CD4-positive, alpha-beta T cell (primary cell): ENCODE measurements around the gene MAML2. TPM values are rescaled to one million over a fixed set of nuclear protein-coding genes. Genes with fewer than 3 reads are reported as not detected.

ENCODE experiments used
- ATAC-seq: fragments of 200-7000 bp; cut with Tn5 transposase; one replicate; pipeline ENCODE4 v1.10.0; 2022; ENCODE audit warnings: mild to moderate bottlenecking; ENCODE audit not compliant: poor library complexity
- CTCF ChIA-PET: fragments of 350-600 bp; sonication (Branson Sonifier 250); formaldehyde crosslinking; loops from one replicate; lab custom pipeline; 2021; ENCODE audit warnings: antibody characterized with exemption, inconsistent platforms; lab: Charles Lee
- POLR2A ChIA-PET: fragments of 350-600 bp; sonication (Branson Sonifier 250); formaldehyde crosslinking; loops from one replicate; lab custom pipeline; 2021; ENCODE audit warnings: antibody characterized with exemption, inconsistent platforms; lab: Charles Lee
- DNase-seq, 14 experiments: peaks; one replicate each; pipeline ENCODE4 v3.0.0-alpha.2; 2013 to 2020; ENCODE audit warnings: mixed read lengths in 2 of 14
- H3K27ac ChIP-seq, 2 donors: one replicate each; pipeline versions ENCODE4 v1.5.1 to v1.7.0; 2013; ENCODE audit warnings: low read length in 2 of 2, low read depth in 1 of 2, mild to moderate bottlenecking in 1 of 2
- H3K27me3 ChIP-seq, 2 experiments: 1 replicate in 1 of 2; 2 replicates in 1 of 2; pipeline versions ENCODE4 v1.6.1 to v1.7.0; 2013; ENCODE audit warnings: low read length in 2 of 2, control low read depth in 1 of 2, mild to moderate bottlenecking in 1 of 2, moderate library complexity in 1 of 2; ENCODE audit not compliant: insufficient read depth in 2 of 2, control insufficient read depth in 1 of 2
- H3K36me3 ChIP-seq: one replicate; pipeline ENCODE4 v1.6.1; 2013; ENCODE audit warnings: low read length, control low read depth; ENCODE audit not compliant: insufficient read depth
- H3K4me1 ChIP-seq: one replicate; pipeline ENCODE4 v1.6.1; 2013; ENCODE audit warnings: low read length, control low read depth; ENCODE audit not compliant: insufficient read depth
- H3K4me3 ChIP-seq: one replicate; pipeline ENCODE4 v1.5.1; 2013; ENCODE audit warnings: mild to moderate bottlenecking, low read length, moderate library complexity
- H3K9me3 ChIP-seq, 2 experiments: 1 replicate in 1 of 2; 2 replicates in 1 of 2; pipeline versions ENCODE4 v1.6.1 to v1.7.0; 2013; ENCODE audit warnings: low read length in 2 of 2, mild to moderate bottlenecking in 2 of 2, control low read depth in 1 of 2, moderate library complexity in 1 of 2; ENCODE audit not compliant: control insufficient read depth in 1 of 2, insufficient read depth in 1 of 2
- H3K27ac Mint-ChIP-seq: one replicate; pipeline ENCODE4 v1.8.0; 2020; ENCODE audit warnings: mixed read lengths
- H3K27me3 Mint-ChIP-seq: one replicate; pipeline ENCODE4 v1.8.0; 2021; ENCODE audit warnings: mixed read lengths
- H3K36me3 Mint-ChIP-seq: one replicate; pipeline ENCODE4 v1.8.0; 2021; ENCODE audit warnings: low read depth, mixed read lengths
- H3K4me1 Mint-ChIP-seq: one replicate; pipeline ENCODE4 v1.8.0; 2021; ENCODE audit warnings: low read depth, mixed read lengths
- H3K4me3 Mint-ChIP-seq: one replicate; pipeline ENCODE4 v1.8.0; 2020; ENCODE audit warnings: mild to moderate bottlenecking, mixed read lengths
- H3K9me3 Mint-ChIP-seq: one replicate; pipeline ENCODE4 v1.8.0; 2020; ENCODE audit warnings: mixed read lengths
- CTCF ChIP-seq: fragments of 200-600 bp; IDR thresholded peaks from one replicate; pipeline ENCODE4 v1.8.0; 2022; ENCODE audit warnings: antibody characterized with exemption, mild to moderate bottlenecking
- intact Hi-C, 2 experiments: fragments of 100-400 bp; cut with DNase I in 1 of 2; cut with micrococcal nuclease in 1 of 2; formaldehyde crosslinking; loops; one replicate each; pipeline versions ENCODE4 v1.15.1 to v1.9.0; 2023 to 2025; cut with DNase I, micrococcal nuclease
- total RNA-seq, 174 experiments: library from RNA in 2 of 174; stranded (reverse) in 2 of 174; gene quantifications; one replicate each; pipeline ENCODE4 v1.2.3 and lab custom pipeline; 2021 to 2026

Gene MAML2
- total RNA-seq, 2 experiments from 2014 or later: 58.8 to 59.8 TPM

GRCh38 chr11:96207459-96208449 is 135.2 kb downstream of the MAML2 start:
- Histone ChIP-seq H3K36me3 (no peaks in the 10 kb centered on the region), H3K4me1 (peaks cover 57% of the 10 kb centered on the region), H3K27me3 (no peaks in the 10 kb centered on the region), H3K27ac (peak overlapping the region; percentile 62 to 78), H3K4me3 (peak overlapping the region; percentile 22), H3K9me3 (no peaks in the 10 kb centered on the region)
- no peaks in the 10 kb centered on the region for H3K27me3 Mint-ChIP-seq
- intact Hi-C loops: loop anchor here in 1 of 2 experiments (1.0 to 5.0 kb wide), 6 partner anchors 9 to 195 kb away; partner anchors contain the start of gene MAML2
- peak overlapping the region; percentile 94 for H3K27ac Mint-ChIP-seq
- TF ChIP-seq CTCF: no peak
- ChIA-PET POLR2A (interaction anchor here (0.6 to 3.7 kb wide), 16 partner anchors 9 to 871 kb away, joined by 3 to 22 read pairs (median 4); partner anchors contain the start of gene MAML2), CTCF (interaction anchor here (0.7 to 1.0 kb wide), 2 partner anchors 27 to 186 kb away, joined by 3 read pairs; no protein-coding TSS in a partner anchor)
- peaks cover 5% of the 10 kb centered on the region for H3K36me3 Mint-ChIP-seq
- peak; percentile 68 for ATAC-seq
- DNase-seq: peak in 10 of 14 experiments; percentile 12 to 84 (median 32)
- no peaks in the 10 kb centered on the region for H3K9me3 Mint-ChIP-seq
- peaks cover 86% of the 10 kb centered on the region for H3K4me1 Mint-ChIP-seq
- H3K4me3 Mint-ChIP-seq: peak overlapping the region; percentile 72

- no peaks in the 10 kb centered on the region for H3K27me3 ChIP-seq
- peak overlapping the region; percentile 94 for H3K27ac Mint-ChIP-seq
- ATAC-seq (no peak), DNase-seq (no peak)
- intact Hi-C loops: loop anchor here in 1 of 2 experiments (1.0 to 5.0 kb wide), 6 partner anchors 9 to 195 kb away; partner anchors contain the start of gene MAML2
- CTCF ChIA-PET: interaction anchor here (1.2 kb wide), 1 partner anchor 37 kb away, joined by 3 read pairs; no protein-coding TSS in a partner anchor
- peak overlapping the region; percentile 22 for H3K4me3 ChIP-seq
- peaks cover 5% of the 10 kb centered on the region for H3K36me3 Mint-ChIP-seq
- no peaks in the 10 kb centered on the region for H3K9me3 ChIP-seq
- no peaks in the 10 kb centered on the region for H3K27me3 Mint-ChIP-seq
- POLR2A ChIA-PET: interaction anchor here (1.1 to 3.7 kb wide), 4 partner anchors 13 to 135 kb away, joined by 3 to 22 read pairs (median 16); partner anchors contain the start of gene MAML2
- TF ChIP-seq CTCF: no peak
- no peaks in the 10 kb centered on the region for H3K36me3 ChIP-seq
- no peaks in the 10 kb centered on the region for H3K9me3 Mint-ChIP-seq
- peak overlapping the region; percentile 72 for H3K4me3 Mint-ChIP-seq
- H3K4me1 ChIP-seq: peaks cover 49% of the 10 kb centered on the region
- peaks cover 85% of the 10 kb centered on the region for H3K4me1 Mint-ChIP-seq
- peak overlapping the region; percentile 62 to 78 for H3K27ac ChIP-seq
These were observed 136.0 kb downstream of the MAML2 start for GRCh38 chr11:96206955-96207354.

DNA sequence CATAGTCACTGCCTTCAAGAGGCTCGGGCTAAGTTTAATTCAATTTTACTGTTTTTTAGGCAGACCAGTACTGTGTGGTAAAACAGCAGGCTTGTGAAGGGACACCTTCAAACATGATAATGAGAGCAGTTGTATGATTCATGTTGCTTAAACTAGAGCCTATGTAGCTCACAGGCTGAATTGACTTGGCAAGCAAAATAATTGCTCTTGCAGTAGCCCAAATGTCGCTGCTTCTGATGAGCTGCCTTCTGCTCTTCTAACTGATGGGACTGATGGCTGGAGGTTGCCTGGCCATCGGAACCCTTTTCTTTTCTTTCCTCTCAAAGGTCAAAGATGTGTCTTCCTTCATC is 137.6 kb downstream of the MAML2 start:
- Histone ChIP-seq H3K4me3 (no peak overlapping the region), H3K36me3 (no peaks in the 10 kb centered on the region), H3K27ac (peak overlapping the region; percentile 65 to 78), H3K27me3 (no peaks in the 10 kb centered on the region), H3K4me1 (peaks cover 44% of the 10 kb centered on the region), H3K9me3 (no peaks in the 10 kb centered on the region)
- DNase-seq (peak in 1 of 14 experiments; percentile 35), ATAC-seq (peak; percentile 12)
- TF ChIP-seq CTCF: no peak
- ChIA-PET CTCF (interaction anchor here (0.7 to 1.7 kb wide), 6 partner anchors 9 to 138 kb away, joined by 3 to 8 read pairs (median 4); partner anchors contain the start of gene MAML2), POLR2A (interaction anchor here (0.6 to 3.7 kb wide), 10 partner anchors 10 to 1115 kb away, joined by 3 to 22 read pairs (median 4); partner anchors contain the start of genes ENDOD1 and MAML2)
- Mint-ChIP-seq H3K4me1 (peaks cover 85% of the 10 kb centered on the region), H3K36me3 (peaks cover 11% of the 10 kb centered on the region), H3K27me3 (no peaks in the 10 kb centered on the region), H3K27ac (peak overlapping the region; percentile 94), H3K9me3 (no peaks in the 10 kb centered on the region), H3K4me3 (peak overlapping the region; percentile 60)
- intact Hi-C loops: loop anchor here in 1 of 2 experiments (5.0 kb wide), 5 partner anchors 37 to 193 kb away; partner anchors contain the start of gene MAML2
